Hepatocyte (in vitro differentiated cells): ENCODE data around the gene TMX1. TPM values are rescaled to one million over a fixed set of nuclear protein-coding genes. Genes with fewer than 3 reads are reported as not detected.
A peak's percentile ranks its signal among the peaks of the same experiment; 100 is the strongest.

Experiments
- DNase-seq: peaks from one replicate; pipeline ENCODE4 v3.0.0-alpha.2; 2016; ENCODE audit warnings: low spot score
- H2AFZ ChIP-seq: fragments of 200-600 bp; sonication (generic); 2 replicates; pipeline ENCODE4 v1.6.0; 2016; ENCODE audit warnings: antibody characterized with exemption, mild to moderate bottlenecking
- H3K27ac ChIP-seq: fragments of 200-600 bp; sonication (generic); 2 replicates; pipeline ENCODE4 v1.5.1; 2016; ENCODE audit warnings: mild to moderate bottlenecking
- H3K27me3 ChIP-seq: fragments of 200-600 bp; sonication (generic); 2 replicates; pipeline ENCODE4 v1.6.1; 2016
- H3K36me3 ChIP-seq: fragments of 200-600 bp; sonication (generic); replicated peaks from 2 replicates; pipeline ENCODE4 v1.5.1; 2016; ENCODE audit warnings: low read depth; ENCODE audit not compliant: insufficient read depth
- H3K4me1 ChIP-seq: fragments of 200-600 bp; sonication (generic); 2 replicates; pipeline ENCODE4 v1.5.1; 2016; ENCODE audit warnings: mild to moderate bottlenecking, moderate library complexity; ENCODE audit not compliant: insufficient read depth
- H3K4me2 ChIP-seq: fragments of 200-600 bp; sonication (generic); 2 replicates; pipeline ENCODE4 v1.6.0; 2016
- H3K4me3 ChIP-seq: fragments of 200-600 bp; sonication (generic); 2 replicates; pipeline ENCODE4 v1.5.1; 2016; ENCODE audit warnings: mild to moderate bottlenecking
- H3K79me2 ChIP-seq: fragments of 200-600 bp; sonication (generic); 2 replicates; pipeline ENCODE4 v1.6.0; 2017; ENCODE audit warnings: mild to moderate bottlenecking
- H3K9me2 ChIP-seq: fragments of 200-600 bp; sonication (generic); replicated peaks from 2 replicates; pipeline ENCODE4 v1.6.0; 2017; ENCODE audit warnings: mild to moderate bottlenecking; ENCODE audit not compliant: insufficient read depth
- H3K9me3 ChIP-seq: fragments of 200-600 bp; sonication (generic); 2 replicates; pipeline ENCODE4 v1.5.1; 2016; ENCODE audit warnings: low read depth, mild to moderate bottlenecking
- H4K20me1 ChIP-seq: fragments of 200-600 bp; sonication (generic); 2 replicates; pipeline ENCODE4 v1.6.0; 2016; ENCODE audit warnings: mild to moderate bottlenecking; ENCODE audit not compliant: insufficient read depth, poor library complexity, severe bottlenecking
- EZH2 ChIP-seq: fragments of 200-600 bp; sonication (generic); IDR thresholded peaks from 2 replicates; pipeline ENCODE4 v1.6.1; 2016; ENCODE audit warnings: antibody characterized with exemption, mild to moderate bottlenecking, borderline replicate concordance
- EZH2phosphoT487 ChIP-seq: fragments of 200-600 bp; sonication (generic); IDR thresholded peaks from one replicate; pipeline ENCODE4 v1.6.1; 2018; ENCODE audit warnings: antibody characterized with exemption, mild to moderate bottlenecking, low read depth, moderate library complexity; ENCODE audit not compliant: unreplicated experiment, severe bottlenecking
- WGBS: methylation state at CpG from one replicate; pipeline ENCODE4 v1.1.6; 2016; ENCODE audit warnings: low lambda C conversion rate; ENCODE audit errors: missing lambda C conversion rate; 5-methylcytosine and 5-hydroxymethylcytosine counted together
- polyA plus RNA-seq: library from polyadenylated mRNA; unstranded; fragments of >200 nt; fragmentation: Nextera tagmentation; extraction: Ambion mirVana; gene quantifications from 2 replicates; pipeline ENCODE4 v1.2.1, GENCODE V29; 2016
- total RNA-seq: library from RNA; depleted of rRNA; stranded (reverse); fragments of >200 nt; gene quantifications from 2 replicates; pipeline ENCODE4 v1.2.3, GENCODE V29; 2014
- TF ChIP-seq, protein P1 (sequence below): fragments of 200-600 bp; sonication (generic); IDR thresholded peaks from 2 replicates; pipeline ENCODE4 v1.5.1; 2016; ENCODE audit warnings: antibody characterized with exemption, mild to moderate bottlenecking; ENCODE audit not compliant: poor library complexity

The TMX1 gene
- total and polyA plus RNA-seq, 2 experiments from 2014 or later = 39.9 to 48.6 TPM

DNA sequence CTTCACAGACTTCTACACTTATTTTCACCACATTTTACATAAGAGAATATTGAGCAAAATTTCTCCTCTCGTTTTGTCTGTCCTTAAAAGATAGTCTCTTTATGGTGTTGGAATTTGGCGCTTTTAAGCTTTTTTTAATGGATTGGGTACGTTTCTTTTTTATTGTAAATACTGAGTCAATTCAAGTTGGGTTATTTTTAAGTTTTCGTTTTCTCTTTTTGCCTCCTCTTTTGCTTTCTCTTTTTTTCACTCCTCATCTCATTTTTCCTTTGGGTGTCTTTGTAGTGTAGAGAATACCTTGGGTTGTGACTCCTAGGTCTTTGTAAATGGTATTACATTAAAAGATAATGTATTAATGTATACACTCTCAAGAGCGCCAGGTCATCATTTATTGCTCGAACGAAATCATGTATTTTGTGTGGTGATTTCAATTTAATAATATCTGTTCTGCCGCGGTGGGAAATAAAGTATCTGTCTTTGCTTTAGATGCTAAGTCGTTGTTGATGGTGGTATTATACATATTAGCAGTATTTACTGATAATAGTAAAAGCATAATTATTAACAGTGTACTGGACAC, 845 bp downstream of the TMX1 start:
- H3K79me2 ChIP-seq = peaks cover 56% of the 10 kb centered on the region
- H3K36me3 ChIP-seq = no peaks in the 10 kb centered on the region
- peaks cover 6% of the 10 kb centered on the region for H3K4me1 ChIP-seq
- H3K9me3 ChIP-seq = no peaks in the 10 kb centered on the region
- H3K27ac ChIP-seq = peak overlapping the region; percentile 77
- H3K4me3 ChIP-seq = peak overlapping the region; percentile 82
- H3K27me3 ChIP-seq = no peaks in the 10 kb centered on the region
- DNase-seq = no peak
- H3K9me2 ChIP-seq = no peaks in the 10 kb centered on the region
- H3K4me2 ChIP-seq = peak overlapping the region; percentile 81
- no peaks in the 10 kb centered on the region for H4K20me1 ChIP-seq
- H2AFZ ChIP-seq = peak overlapping the region; percentile 90
- TF ChIP-seq EZH2phosphoT487 (no peak), EZH2 (no peak)
- TF ChIP-seq, protein P1, sequence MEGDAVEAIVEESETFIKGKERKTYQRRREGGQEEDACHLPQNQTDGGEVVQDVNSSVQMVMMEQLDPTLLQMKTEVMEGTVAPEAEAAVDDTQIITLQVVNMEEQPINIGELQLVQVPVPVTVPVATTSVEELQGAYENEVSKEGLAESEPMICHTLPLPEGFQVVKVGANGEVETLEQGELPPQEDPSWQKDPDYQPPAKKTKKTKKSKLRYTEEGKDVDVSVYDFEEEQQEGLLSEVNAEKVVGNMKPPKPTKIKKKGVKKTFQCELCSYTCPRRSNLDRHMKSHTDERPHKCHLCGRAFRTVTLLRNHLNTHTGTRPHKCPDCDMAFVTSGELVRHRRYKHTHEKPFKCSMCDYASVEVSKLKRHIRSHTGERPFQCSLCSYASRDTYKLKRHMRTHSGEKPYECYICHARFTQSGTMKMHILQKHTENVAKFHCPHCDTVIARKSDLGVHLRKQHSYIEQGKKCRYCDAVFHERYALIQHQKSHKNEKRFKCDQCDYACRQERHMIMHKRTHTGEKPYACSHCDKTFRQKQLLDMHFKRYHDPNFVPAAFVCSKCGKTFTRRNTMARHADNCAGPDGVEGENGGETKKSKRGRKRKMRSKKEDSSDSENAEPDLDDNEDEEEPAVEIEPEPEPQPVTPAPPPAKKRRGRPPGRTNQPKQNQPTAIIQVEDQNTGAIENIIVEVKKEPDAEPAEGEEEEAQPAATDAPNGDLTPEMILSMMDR = no peak
- 7% methylated on average over 10 of the region's 10 CpGs for WGBS

DNA sequence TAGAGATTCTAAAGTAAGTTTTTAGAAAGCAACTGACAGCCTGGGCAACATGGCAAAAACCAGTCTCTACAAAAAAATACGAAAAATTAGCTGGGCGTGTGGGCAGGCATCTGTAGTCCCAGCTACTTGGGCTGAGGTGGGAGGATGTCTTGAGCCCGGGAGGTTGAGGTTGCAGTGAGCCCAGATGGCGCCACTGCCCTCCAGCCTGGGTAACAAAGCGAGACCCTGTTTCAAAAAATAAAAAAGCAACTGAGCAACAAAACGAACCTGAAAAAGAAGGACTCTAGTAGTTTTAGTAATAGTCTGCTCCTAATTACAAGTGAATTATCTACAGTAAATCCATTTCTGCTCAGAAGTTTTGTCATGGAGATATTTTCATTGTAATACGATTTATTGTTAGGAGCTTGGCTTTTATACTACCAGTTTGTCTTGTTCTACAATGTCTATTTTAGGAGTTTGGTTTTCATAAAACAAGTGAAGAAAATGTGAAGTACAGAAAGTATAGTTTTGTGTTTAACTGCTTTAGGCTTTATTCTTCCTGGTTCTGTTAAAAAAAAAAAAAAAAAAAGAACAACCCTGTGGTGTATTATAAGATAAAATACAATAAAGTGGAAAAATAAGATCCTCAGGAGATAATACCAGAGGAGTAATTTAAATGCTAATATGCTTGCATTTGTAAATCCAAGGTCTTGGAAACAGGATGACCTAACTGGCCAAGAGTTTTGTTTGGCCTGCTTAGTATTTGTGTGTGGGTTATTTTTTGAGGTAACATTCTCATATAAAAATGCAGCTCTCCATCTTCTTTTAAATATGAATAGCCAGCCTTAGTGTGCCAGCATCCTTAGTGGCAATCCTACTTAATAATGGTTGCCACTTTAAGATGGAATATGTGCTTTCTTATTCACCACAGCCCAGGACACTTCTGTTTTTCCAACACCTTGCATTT, 2.8 kb downstream of the TMX1 start:
- Histone ChIP-seq H3K4me1 (peaks cover 6% of the 10 kb centered on the region), H3K4me3 (no peak overlapping the region), H3K9me3 (no peaks in the 10 kb centered on the region), H3K36me3 (no peaks in the 10 kb centered on the region), H3K4me2 (peak overlapping the region; percentile 81), H3K27me3 (no peaks in the 10 kb centered on the region), H3K79me2 (peaks cover 56% of the 10 kb centered on the region), H3K27ac (no peak overlapping the region), H3K9me2 (no peaks in the 10 kb centered on the region), H2AFZ (no peak overlapping the region), H4K20me1 (no peaks in the 10 kb centered on the region)
- WGBS = 51% methylated on average over 7 of the region's 7 CpGs
- no peak for DNase-seq
- TF ChIP-seq EZH2 (no peak), EZH2phosphoT487 (no peak)
- TF ChIP-seq, protein P1 = no peak

DNA sequence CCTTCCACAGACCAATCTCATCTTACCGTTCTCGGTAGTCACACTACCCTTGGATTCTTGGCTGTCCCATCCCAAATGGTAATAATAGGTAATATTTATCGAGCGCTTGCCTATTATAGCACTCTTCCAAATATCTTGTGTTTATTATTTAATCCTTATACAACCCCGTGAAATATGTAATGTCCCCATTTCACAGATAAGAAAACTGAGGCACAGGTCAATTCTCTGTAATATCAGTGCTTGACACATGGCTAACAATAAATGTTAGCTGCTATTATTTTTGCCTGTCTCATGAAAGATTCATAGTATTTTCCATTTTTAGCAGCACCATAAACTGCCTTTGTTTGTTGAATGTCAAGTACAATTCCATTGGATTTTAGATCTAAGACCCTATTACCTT, 4.5 kb downstream of the TMX1 start:
- Histone ChIP-seq H3K27ac (no peak overlapping the region), H3K9me2 (no peaks in the 10 kb centered on the region), H3K27me3 (no peaks in the 10 kb centered on the region), H3K36me3 (no peaks in the 10 kb centered on the region), H3K4me1 (peaks cover 6% of the 10 kb centered on the region), H2AFZ (no peak overlapping the region), H3K79me2 (peaks cover 56% of the 10 kb centered on the region), H3K4me2 (no peak overlapping the region), H3K4me3 (no peak overlapping the region), H4K20me1 (no peaks in the 10 kb centered on the region), H3K9me3 (no peaks in the 10 kb centered on the region)
- DNase-seq = no peak
- WGBS = 97% methylated on average over 5 of the region's 5 CpGs
- TF ChIP-seq, protein P1 = no peak
- TF ChIP-seq EZH2 (no peak), EZH2phosphoT487 (no peak)
